PC-3 (cell line): ENCODE data around the gene DCAF16. TPM values are rescaled to one million over a fixed set of nuclear protein-coding genes. Genes with fewer than 3 reads are reported as not detected.

Source experiments
- ATAC-seq: fragments of 200-7000 bp; cut with Tn5 transposase; 2 replicates; pipeline ENCODE4 v1.9.1; 2020; ENCODE audit warnings: mild to moderate bottlenecking, moderate library complexity
- BruUV-seq: library from RNA; stranded (reverse); fragments of 400-500 nt; replicated peaks from 2 replicates; lab custom pipeline; 2021; lab: Mats Ljungman, UMichigan
- CTCF ChIA-PET: fragments of 300-600 bp; sonication (Branson Sonifier 250); formaldehyde crosslinking; loops from one replicate; lab custom pipeline; 2022; ENCODE audit warnings: antibody characterized with exemption; lab: Charles Lee
- POLR2A ChIA-PET: fragments of 300-600 bp; sonication (Branson Sonifier 250); formaldehyde crosslinking; loops from one replicate; lab custom pipeline; 2022; ENCODE audit warnings: antibody characterized with exemption; ENCODE audit not compliant: unreplicated experiment; lab: Charles Lee
- DNase-seq: peaks from one replicate; pipeline ENCODE4 v3.0.0-alpha.2; 2015
- H2AFZ ChIP-seq: fragments of 300-600 bp; sonication (generic); 2 replicates; pipeline ENCODE4 v1.6.0; 2016; ENCODE audit warnings: antibody characterized with exemption, low read length
- H3F3A ChIP-seq: fragments of 300-600 bp; sonication (generic); one replicate; pipeline ENCODE4 v1.6.0; 2017; ENCODE audit warnings: antibody characterized with exemption, low read length, control low read depth, mild to moderate bottlenecking; ENCODE audit not compliant: unreplicated experiment
- H3K27ac ChIP-seq: fragments of 300-600 bp; sonication (generic); 2 replicates; pipeline ENCODE4 v1.5.1; 2016; ENCODE audit warnings: mild to moderate bottlenecking, low read length
- H3K27me3 ChIP-seq: fragments of 300-600 bp; sonication (generic); 2 replicates; pipeline ENCODE4 v1.6.1; 2016; ENCODE audit warnings: low read length, mixed read lengths
- H3K36me3 ChIP-seq: fragments of 300-600 bp; sonication (generic); 2 replicates; pipeline ENCODE4 v1.6.1; 2016; ENCODE audit warnings: low read depth, mixed run types, low read length, mixed read lengths
- H3K4me1 ChIP-seq: fragments of 300-600 bp; sonication (generic); 2 replicates; pipeline ENCODE4 v1.5.1; 2016; ENCODE audit warnings: low read length; ENCODE audit not compliant: insufficient read depth
- H3K4me2 ChIP-seq: fragments of 300-600 bp; sonication (generic); 2 replicates; pipeline ENCODE4 v1.6.0; 2016; ENCODE audit warnings: low read length
- H3K4me3 ChIP-seq: fragments of 300-600 bp; sonication (generic); 2 replicates; pipeline ENCODE4 v1.5.1; 2016; ENCODE audit warnings: mild to moderate bottlenecking, low read length, mixed read lengths
- H3K79me2 ChIP-seq: fragments of 300-600 bp; sonication (generic); 2 replicates; pipeline ENCODE4 v1.6.1; 2017; ENCODE audit warnings: low read length, mixed read lengths
- H3K9ac ChIP-seq: fragments of 300-600 bp; sonication (generic); 2 replicates; pipeline ENCODE4 v1.6.0; 2016; ENCODE audit warnings: mild to moderate bottlenecking, low read length
- H3K9me2 ChIP-seq: fragments of 300-600 bp; sonication (generic); replicated peaks from 2 replicates; pipeline ENCODE4 v1.6.1; 2016; ENCODE audit warnings: mixed run types, low read length, mixed read lengths
- H3K9me3 ChIP-seq: fragments of 300-600 bp; sonication (generic); 2 replicates; pipeline ENCODE4 v1.6.1; 2016; ENCODE audit warnings: low read length, mixed read lengths
- H4K20me1 ChIP-seq: fragments of 300-600 bp; sonication (generic); 2 replicates; pipeline ENCODE4 v1.6.1; 2016; ENCODE audit warnings: low read length, mixed read lengths
- EZH2 ChIP-seq: fragments of 300-600 bp; sonication (generic); IDR thresholded peaks from one replicate; pipeline ENCODE4 v1.6.1; 2017; ENCODE audit warnings: antibody characterized with exemption, mild to moderate bottlenecking, low read length; ENCODE audit not compliant: unreplicated experiment
- EZH2phosphoT487 ChIP-seq: fragments of 300-600 bp; sonication (generic); IDR thresholded peaks from 2 replicates; pipeline ENCODE4 v1.6.1; 2018; ENCODE audit warnings: mild to moderate bottlenecking, antibody characterized with exemption, low read length, borderline replicate concordance
- intact Hi-C: fragments of 100-400 bp; cut with micrococcal nuclease; formaldehyde crosslinking; loops from 2 replicates; pipeline ENCODE4 v1.9.0; 2023
- total RNA-seq: library from RNA; depleted of rRNA; stranded (reverse); fragments of >200 nt; gene quantifications from 2 replicates; pipeline ENCODE4 v1.2.3, GENCODE V29; 2014
- TF ChIP-seq, protein P1 (sequence below): fragments of 300-600 bp; sonication (generic); conservative IDR thresholded peaks from 2 replicates; pipeline ENCODE4 v1.5.1; 2017; ENCODE audit warnings: antibody characterized with exemption, low read depth, mild to moderate bottlenecking, low read length

DCAF16 gene
- total RNA-seq, 1 experiment from 2014 or later, result 26.1 TPM

DNA sequence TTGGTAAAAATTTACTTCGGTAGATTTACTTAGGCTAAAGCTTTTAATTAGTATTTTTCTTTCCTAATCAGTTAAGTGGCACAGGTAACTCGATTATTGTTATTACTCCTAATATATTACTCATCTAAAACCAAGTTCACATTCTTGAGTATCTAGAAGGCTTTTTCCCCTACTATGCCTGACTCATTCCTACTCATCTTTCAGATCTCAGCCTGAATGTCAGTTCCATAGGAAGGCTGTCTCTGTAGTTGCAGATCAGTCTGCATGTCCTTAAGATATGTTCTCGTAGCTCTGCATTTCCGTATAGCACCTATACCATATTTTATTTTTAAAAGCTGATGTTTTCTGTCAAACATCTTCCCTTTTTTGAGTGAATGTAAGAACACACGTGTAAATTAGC is 23.2 kb downstream of the DCAF16 start:
- ChIA-PET POLR2A (no interaction called here), CTCF (no interaction called here)
- peak; percentile 78 for DNase-seq
- Histone ChIP-seq H3K79me2 (no peaks in the 10 kb centered on the region), H2AFZ (no peak overlapping the region), H3K4me1 (peaks cover 31% of the 10 kb centered on the region), H3K9me2 (no peaks in the 10 kb centered on the region), H3K9ac (no peak overlapping the region), H3K36me3 (no peaks in the 10 kb centered on the region), H3K27ac (peak overlapping the region; percentile 44), H3K27me3 (no peaks in the 10 kb centered on the region), H4K20me1 (no peaks in the 10 kb centered on the region), H3F3A (no peaks in the 10 kb centered on the region), H3K4me2 (peak overlapping the region; percentile 41), H3K9me3 (no peaks in the 10 kb centered on the region), H3K4me3 (no peak overlapping the region)
- intact Hi-C loops, result no loop called here
- peak; percentile 94 for ATAC-seq
- TF ChIP-seq EZH2, result no peak
- no peak for TF ChIP-seq EZH2phosphoT487
- TF ChIP-seq, protein P1, sequence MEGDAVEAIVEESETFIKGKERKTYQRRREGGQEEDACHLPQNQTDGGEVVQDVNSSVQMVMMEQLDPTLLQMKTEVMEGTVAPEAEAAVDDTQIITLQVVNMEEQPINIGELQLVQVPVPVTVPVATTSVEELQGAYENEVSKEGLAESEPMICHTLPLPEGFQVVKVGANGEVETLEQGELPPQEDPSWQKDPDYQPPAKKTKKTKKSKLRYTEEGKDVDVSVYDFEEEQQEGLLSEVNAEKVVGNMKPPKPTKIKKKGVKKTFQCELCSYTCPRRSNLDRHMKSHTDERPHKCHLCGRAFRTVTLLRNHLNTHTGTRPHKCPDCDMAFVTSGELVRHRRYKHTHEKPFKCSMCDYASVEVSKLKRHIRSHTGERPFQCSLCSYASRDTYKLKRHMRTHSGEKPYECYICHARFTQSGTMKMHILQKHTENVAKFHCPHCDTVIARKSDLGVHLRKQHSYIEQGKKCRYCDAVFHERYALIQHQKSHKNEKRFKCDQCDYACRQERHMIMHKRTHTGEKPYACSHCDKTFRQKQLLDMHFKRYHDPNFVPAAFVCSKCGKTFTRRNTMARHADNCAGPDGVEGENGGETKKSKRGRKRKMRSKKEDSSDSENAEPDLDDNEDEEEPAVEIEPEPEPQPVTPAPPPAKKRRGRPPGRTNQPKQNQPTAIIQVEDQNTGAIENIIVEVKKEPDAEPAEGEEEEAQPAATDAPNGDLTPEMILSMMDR, result no peak
- no TSS peak for BruUV-seq

DNA sequence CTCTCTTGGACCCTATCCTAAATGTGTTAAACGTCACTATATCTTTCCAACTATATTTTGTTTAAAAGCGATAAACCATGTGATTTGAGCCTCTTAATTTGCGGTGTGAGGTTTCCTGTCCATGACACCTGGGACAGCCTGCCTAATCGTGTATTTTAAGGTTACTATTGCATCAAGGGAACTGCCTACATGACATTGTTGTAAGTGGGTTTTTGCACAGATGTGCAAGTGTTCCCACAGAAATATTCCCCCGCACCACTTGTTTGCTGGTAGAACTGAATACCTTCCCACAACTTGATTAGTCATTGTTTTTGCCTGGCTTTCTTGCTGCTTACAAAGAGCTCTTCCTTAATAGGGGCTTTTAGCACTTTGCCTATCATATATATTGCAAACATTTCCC is 24.0 kb downstream of the DCAF16 start:
- Histone ChIP-seq H3K36me3 (no peaks in the 10 kb centered on the region), H3K27me3 (no peaks in the 10 kb centered on the region), H3K27ac (peak overlapping the region; percentile 44; the same call in 1 of the 2 replicates), H3K9ac (no peak overlapping the region), H3K4me1 (peaks cover 31% of the 10 kb centered on the region), H2AFZ (no peak overlapping the region), H3K4me2 (peak overlapping the region; percentile 41), H3K4me3 (no peak overlapping the region), H3K9me3 (no peaks in the 10 kb centered on the region), H3K9me2 (no peaks in the 10 kb centered on the region), H3K79me2 (no peaks in the 10 kb centered on the region), H3F3A (no peaks in the 10 kb centered on the region), H4K20me1 (no peaks in the 10 kb centered on the region)
- DNase-seq, result peak; percentile 23
- ATAC-seq, result no peak
- no TSS peak for BruUV-seq
- ChIA-PET CTCF (interaction anchor here (0.5 kb wide), 1 partner anchor 177 kb away, joined by 3 read pairs; no protein-coding TSS in a partner anchor), POLR2A (no interaction called here)
- no peak for TF ChIP-seq EZH2
- intact Hi-C loops, result no loop called here

DNA sequence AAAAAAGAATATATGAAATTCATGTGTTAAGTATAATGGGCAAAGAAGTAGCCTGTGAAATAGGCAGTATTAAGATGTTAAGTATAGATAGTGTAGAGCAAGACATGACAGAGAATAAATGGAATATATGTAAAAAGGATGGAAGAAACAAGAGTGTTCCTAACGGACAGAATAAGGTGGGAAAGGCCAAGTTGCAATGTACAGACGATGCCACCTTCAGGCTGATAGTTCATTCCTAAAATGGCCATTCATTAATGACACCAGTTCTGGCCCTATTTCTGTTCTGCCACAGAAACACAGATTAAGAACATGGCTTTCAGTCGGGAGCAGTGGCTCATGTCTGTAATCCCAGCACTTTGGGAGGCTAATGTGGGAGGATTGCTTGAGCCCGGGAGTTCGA is 24.7 kb downstream of the DCAF16 start:
- TF ChIP-seq EZH2, result no peak
- TF ChIP-seq EZH2phosphoT487, result no peak
- TF ChIP-seq, protein P1, result peak; percentile 35
- Histone ChIP-seq H4K20me1 (no peaks in the 10 kb centered on the region), H3K27ac (no peak overlapping the region), H3K9ac (no peak overlapping the region), H2AFZ (no peak overlapping the region), H3K27me3 (no peaks in the 10 kb centered on the region), H3K4me3 (no peak overlapping the region), H3F3A (no peaks in the 10 kb centered on the region), H3K9me2 (no peaks in the 10 kb centered on the region), H3K36me3 (no peaks in the 10 kb centered on the region), H3K9me3 (no peaks in the 10 kb centered on the region), H3K79me2 (no peaks in the 10 kb centered on the region), H3K4me2 (no peak overlapping the region), H3K4me1 (peaks cover 33% of the 10 kb centered on the region)
- ChIA-PET POLR2A (no interaction called here), CTCF (interaction anchor here (0.5 kb wide), 1 partner anchor 176 kb away, joined by 3 read pairs; no protein-coding TSS in a partner anchor)
- no peak for DNase-seq
- BruUV-seq, result no TSS peak
- intact Hi-C loops, result no loop called here
- ATAC-seq, result no peak
